ENCODE measurements around the gene TMEM98. TPM values are rescaled to one million over a fixed set of nuclear protein-coding genes. Genes with fewer than 3 reads are reported as not detected.

TMEM98 gene
- total and polyA plus RNA-seq, 9 of the 15 experiments (the other 6 are each of a cell fraction or from before 2014, with no cell fraction given), result 33.5 to 164 (median 84.7) TPM

DNA sequence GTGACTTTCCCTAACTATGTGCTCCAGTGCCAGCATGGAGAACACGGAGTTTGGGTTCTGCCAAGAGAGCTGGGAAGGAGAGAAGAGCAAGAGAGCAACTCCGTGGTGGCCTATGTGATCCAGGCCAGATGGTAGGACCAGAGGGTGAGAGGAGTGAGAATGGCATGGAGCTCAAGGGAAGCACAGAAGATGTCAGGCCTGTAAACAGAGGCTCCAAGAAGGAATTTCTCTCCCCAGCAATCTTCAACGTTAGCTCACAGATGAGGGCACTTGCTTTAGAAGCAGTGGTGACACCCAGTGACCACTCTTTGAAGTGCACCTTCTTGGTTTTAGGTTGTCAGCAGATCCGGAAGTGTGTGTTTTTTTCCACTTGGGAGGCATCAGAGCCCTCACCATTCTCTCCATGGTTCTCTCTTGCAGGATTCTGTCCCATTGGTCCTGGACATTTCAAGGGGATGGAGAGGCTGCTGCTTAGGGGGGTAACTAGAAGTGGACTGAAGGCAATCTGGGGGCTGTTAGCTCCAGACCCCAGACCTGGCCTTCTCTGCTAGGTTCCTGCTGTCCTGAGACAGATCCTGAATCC, 18.1 kb upstream of the TMEM98 start (continued):
- TF ChIP-seq REST (IDR thresholded peaks at IDR 0.05; ENCODE audit: borderline replicate concordance) (peak; percentile 89), REST (CRISPR knock-in tag; IDR thresholded peaks at IDR 0.05; ENCODE audit: low read depth) (no peak), ZNF212 (CRISPR knock-in tag; IDR thresholded peaks at IDR 0.05) (no peak), PKNOX1 (IDR thresholded peaks at IDR 0.05) (peak; percentile 65), ELF4 (CRISPR knock-in tag; IDR thresholded peaks at IDR 0.05) (0 out of 2 replicates have a peak, but pooled peaks have one; percentile 67), NEUROD1 (IDR thresholded peaks at IDR 0.05; ENCODE audit: borderline replicate concordance, low read depth, low read length, partially characterized antibody) (no peak), ZBTB12 (CRISPR knock-in tag; IDR thresholded peaks at IDR 0.05) (no peak), TEAD4 (IDR thresholded peaks at IDR 0.05; ENCODE audit: low read length) (no peak), TEAD4 (CRISPR knock-in tag; IDR thresholded peaks at IDR 0.05; ENCODE audit: borderline replicate concordance) (no peak), RAD21 (CRISPR knock-in tag; conservative IDR thresholded peaks at IDR 0.05 in 1 of 2, IDR thresholded peaks at IDR 0.05 in 1 of 2) (peak; percentile 82 to 95), LEF1 (IDR thresholded peaks at IDR 0.05) (no peak), ZKSCAN3 (CRISPR knock-in tag; IDR thresholded peaks at IDR 0.05) (no peak), POLR2H (tag; IDR thresholded peaks at IDR 0.05; ENCODE audit: low read depth) (no peak)
- TF ChIP-seq, protein P1, sequence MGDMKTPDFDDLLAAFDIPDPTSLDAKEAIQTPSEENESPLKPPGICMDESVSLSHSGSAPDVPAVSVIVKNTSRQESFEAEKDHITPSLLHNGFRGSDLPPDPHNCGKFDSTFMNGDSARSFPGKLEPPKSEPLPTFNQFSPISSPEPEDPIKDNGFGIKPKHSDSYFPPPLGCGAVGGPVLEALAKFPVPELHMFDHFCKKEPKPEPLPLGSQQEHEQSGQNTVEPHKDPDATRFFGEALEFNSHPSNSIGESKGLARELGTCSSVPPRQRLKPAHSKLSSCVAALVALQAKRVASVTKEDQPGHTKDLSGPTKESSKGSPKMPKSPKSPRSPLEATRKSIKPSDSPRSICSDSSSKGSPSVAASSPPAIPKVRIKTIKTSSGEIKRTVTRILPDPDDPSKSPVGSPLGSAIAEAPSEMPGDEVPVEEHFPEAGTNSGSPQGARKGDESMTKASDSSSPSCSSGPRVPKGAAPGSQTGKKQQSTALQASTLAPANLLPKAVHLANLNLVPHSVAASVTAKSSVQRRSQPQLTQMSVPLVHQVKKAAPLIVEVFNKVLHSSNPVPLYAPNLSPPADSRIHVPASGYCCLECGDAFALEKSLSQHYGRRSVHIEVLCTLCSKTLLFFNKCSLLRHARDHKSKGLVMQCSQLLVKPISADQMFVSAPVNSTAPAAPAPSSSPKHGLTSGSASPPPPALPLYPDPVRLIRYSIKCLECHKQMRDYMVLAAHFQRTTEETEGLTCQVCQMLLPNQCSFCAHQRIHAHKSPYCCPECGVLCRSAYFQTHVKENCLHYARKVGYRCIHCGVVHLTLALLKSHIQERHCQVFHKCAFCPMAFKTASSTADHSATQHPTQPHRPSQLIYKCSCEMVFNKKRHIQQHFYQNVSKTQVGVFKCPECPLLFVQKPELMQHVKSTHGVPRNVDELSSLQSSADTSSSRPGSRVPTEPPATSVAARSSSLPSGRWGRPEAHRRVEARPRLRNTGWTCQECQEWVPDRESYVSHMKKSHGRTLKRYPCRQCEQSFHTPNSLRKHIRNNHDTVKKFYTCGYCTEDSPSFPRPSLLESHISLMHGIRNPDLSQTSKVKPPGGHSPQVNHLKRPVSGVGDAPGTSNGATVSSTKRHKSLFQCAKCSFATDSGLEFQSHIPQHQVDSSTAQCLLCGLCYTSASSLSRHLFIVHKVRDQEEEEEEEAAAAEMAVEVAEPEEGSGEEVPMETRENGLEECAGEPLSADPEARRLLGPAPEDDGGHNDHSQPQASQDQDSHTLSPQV (IDR thresholded peaks at IDR 0.05), result peak; percentile 58; the same call in 1 of the 2 replicates

Data from K562 (cell line).